Epithelial cell of esophagus (primary cell): Measurements from ENCODE around the gene ABTB2.

Experiments used
- DNase-seq: peaks from one replicate; pipeline ENCODE4 v3.0.0; 2010; ENCODE audit warnings: low read depth
- H3K4me3 ChIP-seq: 2 replicates; pipeline ENCODE4 v1.5.1; 2011; ENCODE audit warnings: mild to moderate bottlenecking, low read length, control low read depth
- CTCF ChIP-seq: IDR thresholded peaks from 2 replicates; pipeline ENCODE4 v1.5.1; 2011; ENCODE audit warnings: low read depth, mild to moderate bottlenecking, low read length, control low read depth, inconsistent platforms; ENCODE audit not compliant: insufficient read depth; ENCODE audit errors: missing control alignments

ABTB2 gene

GRCh38 chr11:34299284-34299972 is 58.4 kb downstream of the ABTB2 start:
- TF ChIP-seq CTCF = no peak
- no peak for DNase-seq
- no peak overlapping the region for H3K4me3 ChIP-seq

GRCh38 chr11:34298871-34299270 is 58.9 kb downstream of the ABTB2 start:
- no peak for TF ChIP-seq CTCF
- no peak for DNase-seq
- no peak overlapping the region for H3K4me3 ChIP-seq

GRCh38 chr11:34296412-34296811 is 61.4 kb downstream of the ABTB2 start:
- no peak for TF ChIP-seq CTCF
- no peak overlapping the region for H3K4me3 ChIP-seq
- DNase-seq = no peak

GRCh38 chr11:34292546-34292945 is 65.3 kb downstream of the ABTB2 start:
- TF ChIP-seq CTCF = no peak
- no peak overlapping the region for H3K4me3 ChIP-seq
- no peak for DNase-seq

GRCh38 chr11:34292111-34292510 is 65.7 kb downstream of the ABTB2 start:
- no peak for TF ChIP-seq CTCF
- H3K4me3 ChIP-seq = no peak overlapping the region
- DNase-seq = no peak

- no peak for DNase-seq
- TF ChIP-seq CTCF = no peak
- no peak overlapping the region for H3K4me3 ChIP-seq
Observed at GRCh38 chr11:34290926-34291325, 66.9 kb downstream of the ABTB2 start.

GRCh38 chr11:34288492-34288891 is 69.3 kb downstream of the ABTB2 start:
- DNase-seq = no peak
- no peak for TF ChIP-seq CTCF

More at GRCh38 chr11:34288492-34288891, 69.3 kb downstream of the ABTB2 start:
- H3K4me3 ChIP-seq = no peak overlapping the region
